Liver (tissue), 9 donors: ENCODE measurements around the gene ATP13A1. TPM values are rescaled to one million over a fixed set of nuclear protein-coding genes. Genes with fewer than 3 reads are reported as not detected.
A peak's percentile ranks its signal among the peaks of the same experiment; 100 is the strongest.

Source experiments
- DNase-seq: peaks from one replicate; pipeline ENCODE4 v3.0.0-alpha.2; 2017; ENCODE audit warnings: low spot score
- H3K27ac ChIP-seq, 2 donors: one replicate each; pipeline ENCODE4 v1.7.0; 2013; ENCODE audit warnings: inconsistent platforms in 2 of 2, low read length in 2 of 2, control low read depth in 1 of 2, low read depth in 1 of 2, mild to moderate bottlenecking in 1 of 2
- H3K27me3 ChIP-seq, 4 donors: one replicate each; pipeline versions ENCODE4 v1.6.1 to v1.7.0; 2013; ENCODE audit warnings: low read length in 3 of 4, inconsistent platforms in 1 of 4, mild to moderate bottlenecking in 1 of 4, moderate library complexity in 1 of 4; ENCODE audit not compliant: control insufficient read depth in 4 of 4, insufficient read depth in 4 of 4
- H3K36me3 ChIP-seq, 4 donors: one replicate each; pipeline versions ENCODE4 v1.6.1 to v1.7.0; 2013; ENCODE audit warnings: low read length in 3 of 4, mild to moderate bottlenecking in 3 of 4, low read depth in 1 of 4, moderate library complexity in 1 of 4; ENCODE audit not compliant: control insufficient read depth in 4 of 4, insufficient read depth in 3 of 4
- H3K4me1 ChIP-seq, 4 donors: one replicate each; pipeline versions ENCODE4 v1.6.1 to v1.7.0; 2013; ENCODE audit warnings: low read length in 3 of 4, mild to moderate bottlenecking in 3 of 4, moderate library complexity in 1 of 4; ENCODE audit not compliant: control insufficient read depth in 4 of 4, insufficient read depth in 4 of 4
- H3K4me3 ChIP-seq, 3 donors: one replicate each; pipeline versions ENCODE4 v1.6.1 to v1.7.0; 2013; ENCODE audit warnings: low read length in 3 of 3, control low read depth in 1 of 3, low read depth in 1 of 3, mild to moderate bottlenecking in 1 of 3
- H3K9ac ChIP-seq, 2 donors: one replicate each; pipeline ENCODE4 v1.7.0; 2013; ENCODE audit warnings: low read length in 2 of 2, mild to moderate bottlenecking in 2 of 2, moderate library complexity in 2 of 2, control low read depth in 1 of 2, low read depth in 1 of 2
- H3K9me3 ChIP-seq, 4 donors: one replicate each; pipeline versions ENCODE4 v1.6.1 to v1.7.0; 2013; ENCODE audit warnings: low read length in 3 of 4; ENCODE audit not compliant: control insufficient read depth in 4 of 4
- ATF3 ChIP-seq: IDR thresholded peaks from 2 replicates; pipeline ENCODE4 v1.6.1; 2016; ENCODE audit warnings: antibody characterized with exemption
- EGR1 ChIP-seq, 2 donors: IDR thresholded peaks; 2 replicates each; pipeline ENCODE4 v1.6.1; 2016 to 2018; ENCODE audit warnings: antibody characterized with exemption in 2 of 2, low read depth in 2 of 2
- FOXA1 ChIP-seq: IDR thresholded peaks from 2 replicates; pipeline ENCODE4 v1.6.1; 2016; ENCODE audit warnings: antibody characterized with exemption
- FOXA2 ChIP-seq: IDR thresholded peaks from 2 replicates; pipeline ENCODE4 v1.6.1; 2016; ENCODE audit warnings: antibody characterized with exemption
- GABPA ChIP-seq, 2 donors: IDR thresholded peaks in 1 of 2; conservative IDR thresholded peaks in 1 of 2; 2 replicates each; pipeline ENCODE4 v1.6.1; 2016; ENCODE audit warnings: antibody characterized with exemption in 2 of 2, mild to moderate bottlenecking in 1 of 2, moderate library complexity in 1 of 2
- HNF4A ChIP-seq, 2 donors: conservative IDR thresholded peaks; 2 replicates each; pipeline ENCODE4 v1.6.1; 2016; ENCODE audit warnings: antibody characterized with exemption in 2 of 2, mild to moderate bottlenecking in 2 of 2
- HNF4G ChIP-seq: IDR thresholded peaks from 2 replicates; pipeline ENCODE4 v1.6.1; 2016; ENCODE audit warnings: antibody characterized with exemption
- JUND ChIP-seq, 2 donors: IDR thresholded peaks; 2 replicates each; pipeline ENCODE4 v1.6.1; 2016; ENCODE audit warnings: antibody characterized with exemption in 2 of 2
- NR2F2 ChIP-seq: IDR thresholded peaks from 2 replicates; pipeline ENCODE4 v1.6.1; 2016; ENCODE audit warnings: antibody characterized with exemption
- RAD21 ChIP-seq, 2 donors: IDR thresholded peaks; 2 replicates each; pipeline ENCODE4 v1.6.1; 2016; ENCODE audit warnings: antibody characterized with exemption in 2 of 2, mild to moderate bottlenecking in 2 of 2
- REST ChIP-seq: IDR thresholded peaks from 2 replicates; pipeline ENCODE4 v1.6.1; 2016; ENCODE audit warnings: antibody characterized with exemption, mild to moderate bottlenecking
- RXRA ChIP-seq, 2 donors: IDR thresholded peaks; 2 replicates each; pipeline ENCODE4 v1.6.1; 2017 to 2018; ENCODE audit warnings: antibody characterized with exemption in 2 of 2, mild to moderate bottlenecking in 1 of 2
- SP1 ChIP-seq: IDR thresholded peaks from 2 replicates; pipeline ENCODE4 v1.6.1; 2018; ENCODE audit warnings: antibody characterized with exemption, mild to moderate bottlenecking
- TAF1 ChIP-seq: conservative IDR thresholded peaks from 2 replicates; pipeline ENCODE4 v1.6.1; 2016; ENCODE audit warnings: antibody characterized with exemption, mild to moderate bottlenecking
- YY1 ChIP-seq: IDR thresholded peaks from 2 replicates; pipeline ENCODE4 v1.6.1; 2016; ENCODE audit warnings: antibody characterized with exemption, mild to moderate bottlenecking
- ZBTB33 ChIP-seq: IDR thresholded peaks from 2 replicates; pipeline ENCODE4 v1.6.1; 2016; ENCODE audit warnings: antibody characterized with exemption
- WGBS: extraction: QIAGEN DNeasy Blood & Tissue Kit; methylation state at CpG from one replicate; pipeline ENCODE4 v1.1.7; 2013; 5-methylcytosine and 5-hydroxymethylcytosine counted together
- polyA plus RNA-seq, 2 donors: library from polyadenylated mRNA; stranded (reverse) in 1 of 2; unstranded in 1 of 2; fragments of 200-250 nt in 1 of 2; fragments of >200 nt in 1 of 2; fragmentation: Nextera tagmentation in 1 of 2; extraction: Ambion mirVana in 1 of 2; gene quantifications; one replicate each; pipeline versions ENCODE4 v1.2.1 to v1.2.3, GENCODE V29; 2013 to 2015
- total RNA-seq, 2 donors: library from RNA; depleted of rRNA; stranded (reverse); fragments of >200 nt; gene quantifications; one replicate each; pipeline ENCODE4 v1.2.3, GENCODE V29; 2014
- TF ChIP-seq, protein P1 (sequence below): IDR thresholded peaks from 2 replicates; pipeline ENCODE4 v1.6.1; 2016; ENCODE audit warnings: antibody characterized with exemption
- TF ChIP-seq, protein P2 (sequence below): fragments of 150-350 bp; IDR thresholded peaks from 2 replicates; pipeline ENCODE4 v1.5.1; 2017; ENCODE audit warnings: improper control_type of control experiment, low read depth, low read length; ENCODE audit not compliant: missing input control
- donor health status: healthy.
- donor health status: healthy.
- donor health status: healthy.
- donor health status: healthy.
- donor health status: healthy.

The ATP13A1 gene
- total and polyA plus RNA-seq, 4 donors: 15.1 to 36.5 (median 20.5) TPM

GRCh38 chr19:19662871-19663255, 613 bp downstream of the ATP13A1 start:
- no peaks in the 10 kb centered on the region for H3K27me3 ChIP-seq
- WGBS: 8% methylated on average over 17 of the region's 17 CpGs
- peaks cover 4 to 20% (median 17%) of the 10 kb centered on the region in 4 donors for H3K4me1 ChIP-seq
- TF ChIP-seq, protein P1, sequence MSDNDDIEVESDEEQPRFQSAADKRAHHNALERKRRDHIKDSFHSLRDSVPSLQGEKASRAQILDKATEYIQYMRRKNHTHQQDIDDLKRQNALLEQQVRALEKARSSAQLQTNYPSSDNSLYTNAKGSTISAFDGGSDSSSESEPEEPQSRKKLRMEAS: no peak
- TF ChIP-seq FOXA2 (no peak), HNF4G (no peak), JUND (IDR thresholded peaks at IDR 0.05) (no peak), FOXA1 (no peak), ATF3 (no peak), SP1 (no peak), NR2F2 (no peak), ZBTB33 (no peak), EGR1 (IDR thresholded peaks at IDR 0.05; ENCODE audit: low read depth in 2 of 2) (no peak), YY1 (no peak), RAD21 (IDR thresholded peaks at IDR 0.05) (no peak), HNF4A (conservative IDR thresholded peaks at IDR 0.05) (no peak), TAF1 (no peak), RXRA (IDR thresholded peaks at IDR 0.05) (no peak), REST (no peak), GABPA (IDR thresholded peaks at IDR 0.05 in 1 of 2, conservative IDR thresholded peaks at IDR 0.05 in 1 of 2) (no peak)
- TF ChIP-seq, protein P2, sequence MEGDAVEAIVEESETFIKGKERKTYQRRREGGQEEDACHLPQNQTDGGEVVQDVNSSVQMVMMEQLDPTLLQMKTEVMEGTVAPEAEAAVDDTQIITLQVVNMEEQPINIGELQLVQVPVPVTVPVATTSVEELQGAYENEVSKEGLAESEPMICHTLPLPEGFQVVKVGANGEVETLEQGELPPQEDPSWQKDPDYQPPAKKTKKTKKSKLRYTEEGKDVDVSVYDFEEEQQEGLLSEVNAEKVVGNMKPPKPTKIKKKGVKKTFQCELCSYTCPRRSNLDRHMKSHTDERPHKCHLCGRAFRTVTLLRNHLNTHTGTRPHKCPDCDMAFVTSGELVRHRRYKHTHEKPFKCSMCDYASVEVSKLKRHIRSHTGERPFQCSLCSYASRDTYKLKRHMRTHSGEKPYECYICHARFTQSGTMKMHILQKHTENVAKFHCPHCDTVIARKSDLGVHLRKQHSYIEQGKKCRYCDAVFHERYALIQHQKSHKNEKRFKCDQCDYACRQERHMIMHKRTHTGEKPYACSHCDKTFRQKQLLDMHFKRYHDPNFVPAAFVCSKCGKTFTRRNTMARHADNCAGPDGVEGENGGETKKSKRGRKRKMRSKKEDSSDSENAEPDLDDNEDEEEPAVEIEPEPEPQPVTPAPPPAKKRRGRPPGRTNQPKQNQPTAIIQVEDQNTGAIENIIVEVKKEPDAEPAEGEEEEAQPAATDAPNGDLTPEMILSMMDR: no peak
- no peak for DNase-seq
- no peaks in the 10 kb centered on the region for H3K9me3 ChIP-seq
- peak overlapping the region; percentile 98 for H3K27ac ChIP-seq
- peaks cover 4 to 17% (median 9%) of the 10 kb centered on the region in 4 donors for H3K36me3 ChIP-seq
- peak overlapping the region; percentile 62 to 99 for H3K9ac ChIP-seq
- peak overlapping the region; percentile 97 to 99 (median 99) for H3K4me3 ChIP-seq
